IPS-18c (cell line): ENCODE measurements around the gene TTLL11.

ENCODE experiments used
- H3K4me3 ChIP-seq: 2 replicates; pipeline ENCODE4 v1.7.0; 2013; ENCODE audit warnings: low read depth, mild to moderate bottlenecking, low read length, moderate library complexity; ENCODE audit not compliant: insufficient read depth
- H3K9me3 ChIP-seq: one replicate; pipeline ENCODE4 v1.6.1; 2013; ENCODE audit warnings: mild to moderate bottlenecking, low read length, moderate library complexity; ENCODE audit not compliant: control insufficient read depth, insufficient read depth

TTLL11 gene

DNA sequence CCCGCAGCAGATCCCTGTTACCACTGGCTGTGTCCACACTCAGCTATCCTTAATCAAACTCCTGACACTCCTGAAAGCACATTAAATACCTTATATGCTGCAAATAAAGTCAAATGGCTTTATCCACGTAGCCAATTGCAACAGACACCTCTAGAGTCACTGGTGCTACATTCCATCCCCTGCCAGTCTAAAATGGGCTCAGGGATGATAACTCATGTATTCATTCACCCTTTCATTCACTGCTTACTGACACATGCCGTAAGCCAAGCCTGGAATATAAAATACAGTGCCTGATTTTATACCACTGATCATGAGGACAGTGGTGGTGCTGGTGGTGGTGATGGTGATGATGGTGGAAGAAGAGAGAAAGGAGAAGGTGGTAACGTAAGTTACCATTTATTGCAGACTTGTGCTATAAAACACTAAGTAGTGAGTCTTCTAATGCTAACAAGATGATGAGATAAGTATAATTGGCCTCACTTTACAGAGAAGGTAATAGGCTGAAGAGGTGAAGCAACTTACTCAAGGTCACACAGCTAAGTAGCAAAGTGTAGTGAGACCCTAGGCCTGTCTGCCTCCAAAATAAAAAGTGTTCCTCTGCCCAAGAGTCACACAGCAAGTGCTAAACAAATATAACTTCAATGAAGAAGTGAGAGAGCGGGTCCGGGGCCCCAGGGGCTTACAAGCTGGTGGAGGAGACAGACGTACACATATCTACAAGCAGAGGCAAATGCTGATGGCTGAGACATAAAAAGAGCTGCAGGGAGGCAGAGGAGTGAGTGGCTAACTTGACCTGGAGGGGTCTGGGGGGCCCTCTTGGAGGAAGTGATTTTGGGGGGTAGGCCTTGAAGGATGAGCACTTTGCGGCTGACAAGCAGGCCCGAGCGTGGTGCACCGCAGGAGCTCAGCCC is 1.2 kb downstream of the TTLL11 start:
- no peaks in the 10 kb centered on the region for H3K9me3 ChIP-seq
- H3K4me3 ChIP-seq, result peak overlapping the region; percentile 75

DNA sequence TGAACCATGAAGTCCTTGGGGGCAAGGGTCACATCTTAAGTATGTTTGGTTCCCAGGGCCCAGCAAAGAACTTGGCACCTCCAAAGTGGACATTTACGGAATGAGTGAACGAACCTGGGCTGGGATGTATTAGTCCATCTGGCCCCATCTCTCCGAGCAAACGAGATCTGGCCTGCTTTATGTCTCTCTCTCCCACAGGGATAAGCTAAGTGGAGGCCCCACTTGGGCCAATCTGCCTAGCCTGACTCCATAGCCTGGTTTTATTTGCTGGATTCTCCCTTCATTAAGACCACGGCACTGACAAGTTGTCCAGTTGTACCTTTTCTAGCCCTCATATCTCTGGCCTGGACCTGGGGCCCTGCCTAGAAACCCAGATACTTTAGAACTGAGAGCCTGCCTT is 2.1 kb downstream of the TTLL11 start:
- Histone ChIP-seq H3K4me3 (no peak overlapping the region), H3K9me3 (no peaks in the 10 kb centered on the region)

- Histone ChIP-seq H3K4me3 (no peak overlapping the region), H3K9me3 (no peaks in the 10 kb centered on the region)
Observed at GRCh38 chr9:122090287-122090883, 2.7 kb downstream of the TTLL11 start.

- Histone ChIP-seq H3K9me3 (no peaks in the 10 kb centered on the region), H3K4me3 (no peak overlapping the region)
Observed at GRCh38 chr9:122088880-122089706, 4.0 kb downstream of the TTLL11 start.

DNA sequence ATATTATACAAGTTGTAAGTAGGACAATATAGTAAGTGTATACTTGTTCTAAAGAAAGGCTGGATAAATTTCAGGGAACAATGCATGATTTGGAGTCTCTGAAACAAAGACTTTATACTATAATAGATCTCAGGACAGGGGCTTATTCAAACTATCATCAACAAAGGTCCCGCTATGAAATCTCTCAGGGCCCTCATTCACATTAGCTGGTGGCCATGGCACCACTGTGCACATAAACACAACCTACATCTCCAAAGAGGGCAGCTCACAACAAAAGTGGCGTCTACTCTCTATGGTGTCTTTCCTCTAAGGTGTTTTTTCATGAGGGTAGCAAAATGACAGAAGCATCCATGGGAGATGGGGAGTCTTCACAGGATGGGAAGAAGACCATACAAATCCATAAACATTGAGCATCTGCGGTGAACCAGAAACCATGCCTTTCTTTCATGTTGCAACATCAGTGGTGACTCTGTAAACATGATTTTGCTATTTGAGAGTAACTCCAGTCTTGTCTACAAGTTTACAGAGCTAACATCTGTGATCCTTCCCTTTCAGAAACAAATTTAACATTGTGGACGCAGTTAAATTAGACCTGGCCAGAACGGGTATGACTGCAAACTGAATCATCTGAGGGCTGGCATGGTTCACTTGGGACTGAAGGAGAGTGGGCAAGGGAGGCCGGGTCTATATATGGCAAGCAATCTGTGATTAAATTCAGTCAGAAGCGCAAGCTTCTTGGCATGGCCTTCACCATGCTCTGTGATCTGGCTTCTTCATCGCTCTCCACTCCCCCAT is 5.5 kb downstream of the TTLL11 start:
- Histone ChIP-seq H3K4me3 (no peak overlapping the region), H3K9me3 (no peaks in the 10 kb centered on the region)

DNA sequence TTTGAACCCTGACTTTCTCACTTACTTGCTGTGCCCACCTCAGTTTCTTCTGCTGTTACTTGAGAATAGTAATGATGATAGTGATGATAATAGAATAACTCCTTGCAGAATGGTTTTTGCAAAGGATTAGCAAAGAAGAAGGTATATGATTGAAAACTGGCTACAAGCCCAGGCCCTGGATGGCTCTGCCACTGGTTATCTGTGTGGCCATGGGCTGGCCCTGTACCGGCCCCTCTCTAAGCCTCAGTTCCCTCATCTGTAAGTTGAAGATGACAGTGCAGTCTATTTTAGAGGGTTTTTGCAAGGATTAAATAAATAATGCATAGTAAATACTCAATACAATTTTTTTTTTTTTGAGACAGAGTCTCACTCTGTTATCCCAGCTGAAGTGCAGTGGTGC is 6.2 kb downstream of the TTLL11 start:
- H3K4me3 ChIP-seq, result no peak overlapping the region
- H3K9me3 ChIP-seq, result no peaks in the 10 kb centered on the region

- Histone ChIP-seq H3K4me3 (no peak overlapping the region), H3K9me3 (no peaks in the 10 kb centered on the region)
Observed at GRCh38 chr9:122085260-122085659, 7.8 kb downstream of the TTLL11 start.

- no peak overlapping the region for H3K4me3 ChIP-seq
- H3K9me3 ChIP-seq, result no peaks in the 10 kb centered on the region
Observed at GRCh38 chr9:122084026-122084675, 9.0 kb downstream of the TTLL11 start.

DNA sequence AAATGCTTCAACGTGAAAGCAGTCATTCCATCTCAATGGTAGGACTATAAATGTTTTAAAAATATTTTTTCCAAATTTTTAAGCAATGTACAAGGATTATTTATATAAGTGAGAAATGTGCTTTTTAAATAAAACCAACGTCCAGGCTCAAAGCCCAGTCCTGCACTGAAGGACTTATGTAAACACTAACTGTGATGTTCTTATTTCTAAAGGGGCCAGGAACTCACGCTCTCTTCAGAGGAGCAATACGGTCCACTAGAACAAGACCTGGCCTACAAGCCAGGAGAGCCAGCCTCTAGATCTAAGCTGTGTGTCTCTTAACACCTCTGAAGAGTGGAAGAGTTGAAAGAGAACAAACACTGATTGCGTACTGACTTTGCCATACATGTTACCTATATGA is 12.1 kb downstream of the TTLL11 start:
- H3K4me3 ChIP-seq, result no peak overlapping the region
- H3K9me3 ChIP-seq, result no peaks in the 10 kb centered on the region

- Histone ChIP-seq H3K4me3 (no peak overlapping the region), H3K9me3 (no peaks in the 10 kb centered on the region)
Observed at GRCh38 chr9:122078557-122078956, 14.6 kb downstream of the TTLL11 start.

DNA sequence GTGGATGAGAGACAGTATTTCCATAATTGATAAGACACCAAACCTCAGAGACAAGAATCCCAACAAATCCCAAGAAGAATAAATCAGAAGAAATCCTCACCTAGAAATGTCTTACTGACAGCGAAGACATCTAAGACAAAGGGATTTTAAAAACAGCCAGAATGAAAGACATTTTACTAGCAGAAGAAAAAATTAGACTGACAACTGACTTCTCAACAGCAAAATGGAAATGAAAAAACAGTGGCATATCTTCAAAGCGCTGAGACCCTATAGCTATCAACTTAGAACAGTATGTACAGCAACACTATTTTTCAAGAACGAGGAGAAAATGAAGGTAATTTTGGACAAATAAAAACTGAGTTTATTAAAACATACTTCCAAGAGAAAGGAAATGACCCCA is 16.3 kb downstream of the TTLL11 start:
- Histone ChIP-seq H3K4me3 (no peak overlapping the region), H3K9me3 (no peaks in the 10 kb centered on the region)

- no peak overlapping the region for H3K4me3 ChIP-seq
Observed at GRCh38 chr9:122076117-122076516, 17.0 kb downstream of the TTLL11 start.

DNA sequence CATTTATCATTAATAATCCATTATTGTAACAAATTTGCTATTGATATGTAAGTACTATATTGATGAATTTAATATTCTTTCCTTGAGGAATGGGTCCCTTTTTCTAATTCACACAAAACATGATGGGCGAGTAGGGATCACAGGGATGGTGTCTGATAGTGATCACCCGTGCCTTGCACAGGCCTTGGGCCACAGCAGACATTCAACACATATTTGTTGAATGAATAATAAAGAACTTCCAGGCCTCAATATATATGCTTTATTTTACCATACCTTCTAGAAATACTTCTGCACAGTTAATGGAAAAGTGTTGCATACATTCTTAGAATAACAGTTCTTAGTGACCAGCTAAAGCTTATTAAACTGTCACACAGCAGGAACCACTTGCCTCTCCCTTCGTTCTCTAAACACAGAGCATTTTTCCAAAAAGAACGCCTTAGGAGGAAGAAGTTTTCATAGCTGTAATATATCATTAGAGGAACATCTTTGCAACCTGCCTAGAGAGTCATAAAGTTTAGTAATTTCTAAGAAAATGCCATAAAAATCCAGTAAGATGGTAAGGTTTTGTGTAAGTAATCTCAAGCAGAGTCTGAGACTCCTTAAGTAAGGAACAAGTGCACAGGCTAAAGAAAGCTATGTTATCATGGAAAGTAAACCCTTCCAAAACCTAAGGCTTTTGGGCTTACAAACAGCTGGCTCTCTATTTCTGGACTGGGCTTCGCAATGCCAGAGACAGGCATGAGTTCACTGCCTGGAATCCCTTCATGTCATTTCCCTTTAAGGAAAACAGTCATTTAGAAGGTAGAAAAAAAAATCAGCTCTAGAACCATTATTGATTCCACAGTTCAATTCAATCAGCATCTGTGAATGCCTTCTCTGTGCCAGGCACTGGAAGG is 17.7 kb downstream of the TTLL11 start:
- no peak overlapping the region for H3K4me3 ChIP-seq
- no peaks in the 10 kb centered on the region for H3K9me3 ChIP-seq

More at GRCh38 chr9:122076117-122076516, 17.0 kb downstream of the TTLL11 start:
- H3K9me3 ChIP-seq, result no peaks in the 10 kb centered on the region

DNA sequence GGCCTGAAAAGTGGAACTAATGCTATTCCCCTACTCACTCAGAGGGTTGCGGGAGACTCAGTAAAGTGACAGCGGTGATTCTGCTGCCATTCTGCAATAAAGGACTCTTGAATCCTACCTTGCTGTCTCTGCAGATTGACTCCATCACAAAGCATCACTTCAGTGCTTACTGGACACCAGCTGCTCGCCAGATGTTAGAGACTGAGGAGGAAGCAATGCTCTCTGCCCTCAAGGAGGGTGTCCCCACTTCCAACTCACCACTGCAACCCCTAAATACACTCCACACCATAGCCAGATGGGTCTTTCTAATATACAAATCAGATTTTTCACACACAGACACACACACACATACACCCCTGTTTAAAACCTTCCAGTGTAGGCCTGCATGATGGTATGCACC is 21.4 kb downstream of the TTLL11 start:
- no peak overlapping the region for H3K4me3 ChIP-seq
- no peaks in the 10 kb centered on the region for H3K9me3 ChIP-seq

DNA sequence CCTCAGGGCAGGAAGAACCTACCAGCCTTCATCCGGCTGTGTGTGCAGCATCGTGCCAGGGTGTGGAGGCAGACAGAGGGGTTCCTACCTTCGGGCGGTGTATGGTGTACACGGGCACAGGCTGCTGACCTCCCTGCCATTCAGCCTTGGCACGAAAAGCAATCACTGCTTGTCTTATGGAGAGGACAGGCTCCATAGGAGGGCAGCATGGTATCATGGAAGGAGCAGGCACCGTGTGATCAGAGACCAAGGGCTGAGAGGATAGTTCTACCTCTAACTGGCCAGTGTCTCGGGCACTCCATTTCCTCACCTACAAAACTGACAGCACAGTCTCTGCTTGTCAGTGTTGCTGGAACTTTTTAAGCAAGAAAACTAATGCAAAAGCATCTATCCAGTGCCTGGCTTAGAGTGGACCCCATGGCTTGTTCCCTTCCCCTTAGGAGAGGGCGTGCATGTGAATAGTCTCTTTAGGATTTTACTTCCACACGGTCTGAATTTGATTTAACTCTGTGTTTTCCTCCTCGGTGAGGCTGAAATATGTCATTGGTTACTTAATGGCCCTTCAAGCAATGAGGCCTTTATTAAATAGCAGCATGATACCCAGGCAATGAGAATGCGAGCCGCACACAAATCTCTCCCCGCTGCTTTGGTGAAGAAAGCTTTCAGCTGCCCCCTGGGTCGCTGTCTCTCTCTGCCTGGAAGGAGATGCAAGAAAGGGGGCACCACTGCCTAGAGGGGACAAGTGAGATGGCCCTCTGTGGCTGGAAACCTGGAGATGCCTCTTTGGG is 22.2 kb downstream of the TTLL11 start:
- Histone ChIP-seq H3K9me3 (no peaks in the 10 kb centered on the region), H3K4me3 (no peak overlapping the region)
